M059J (cell line): ENCODE measurements around the gene SH2D3C. TPM values are rescaled to one million over a fixed set of nuclear protein-coding genes. Genes with fewer than 3 reads are reported as not detected.
"Not testable (repeated sequence)": the region's sequence is repeated elsewhere in the genome, so short reads cannot be mapped to it uniquely, and the experiment has no call there.

Experiments
- DNase-seq: peaks from one replicate; pipeline ENCODE4 v3.0.0-alpha.2; 2012; ENCODE audit warnings: low read depth
- total RNA-seq: library from RNA; depleted of rRNA; stranded (reverse); fragments of >200 nt; shearing (Covaris generic); gene quantifications from 2 replicates; pipeline ENCODE4 v1.2.3, GENCODE V29; 2014

Gene SH2D3C
- total RNA-seq, 1 experiment from 2014 or later: not detected

GRCh38 chr9:127785933-127786772, 7.7 kb upstream of the SH2D3C start, which contains the start of gene CDK9:
CDK9 (plus strand) TSS chr9:127786034; CDS start chr9:127786149, 115 bp downstream.
- DNase-seq: peak; percentile 87

- peak; percentile 74 for DNase-seq
These were observed 6.8 kb upstream of the SH2D3C start for GRCh38 chr9:127785023-127785932.

GRCh38 chr9:127783111-127784008, 4.9 kb upstream of the SH2D3C start:
- DNase-seq: no peak

- no peak for DNase-seq
These were observed 3.3 kb upstream of the SH2D3C start for GRCh38 chr9:127781806-127782205.

- not testable (repeated sequence) for DNase-seq
These were observed 2.4 kb upstream of the SH2D3C start for GRCh38 chr9:127780909-127781308.

- DNase-seq: no peak
These were observed 1.8 kb upstream of the SH2D3C start for GRCh38 chr9:127780126-127780885.

GRCh38 chr9:127779136-127779981, 893 bp upstream of the SH2D3C start:
- DNase-seq: no peak

- DNase-seq: no peak
These were observed 992 bp downstream of the SH2D3C start for GRCh38 chr9:127777368-127777980.

GRCh38 chr9:127776924-127777289, 1.6 kb downstream of the SH2D3C start:
- DNase-seq: no peak

- no peak for DNase-seq
These were observed 2.1 kb downstream of the SH2D3C start for GRCh38 chr9:127776195-127776923.

GRCh38 chr9:127773981-127774380, 4.5 kb downstream of the SH2D3C start:
- no peak for DNase-seq

GRCh38 chr9:127773272-127773671, 5.2 kb downstream of the SH2D3C start:
- no peak for DNase-seq

GRCh38 chr9:127772603-127773002, 5.9 kb downstream of the SH2D3C start:
- DNase-seq: no peak

- DNase-seq: no peak
These were observed 6.8 kb downstream of the SH2D3C start for GRCh38 chr9:127771570-127772189.

GRCh38 chr9:127770905-127771569, 7.4 kb downstream of the SH2D3C start:
- DNase-seq: peak; percentile 96

- no peak for DNase-seq
These were observed 7.9 kb downstream of the SH2D3C start for GRCh38 chr9:127770583-127770904.

- no peak for DNase-seq
These were observed 8.4 kb downstream of the SH2D3C start for GRCh38 chr9:127769929-127770582.
